HL-60 (cell line): ENCODE measurements around the gene SV2C.

Experiments
- DNase-seq, 2 experiments: peaks; one replicate each; pipeline ENCODE4 v3.0.0-alpha.2; 2010 to 2020; ENCODE audit warnings: low read depth in 1 of 2, low spot score in 1 of 2
- H3K27ac ChIP-seq: fragments of 250-450 bp; sonication (Bioruptor Pico); replicated peaks from 2 replicates; pipeline ENCODE4 v1.5.1; 2020; ENCODE audit warnings: mild to moderate bottlenecking, moderate library complexity
- H3K27me3 ChIP-seq: fragments of 250-450 bp; sonication (Bioruptor Pico); 2 replicates; pipeline ENCODE4 v1.5.1; 2021; ENCODE audit warnings: mild to moderate bottlenecking, moderate library complexity; ENCODE audit not compliant: insufficient read depth, poor library complexity, severe bottlenecking
- H3K4me3 ChIP-seq: replicated peaks from 2 replicates; pipeline ENCODE4 v1.5.1; 2011; ENCODE audit warnings: mild to moderate bottlenecking, control low read depth, low read length; ENCODE audit not compliant: insufficient read depth
- CTCF ChIP-seq: IDR thresholded peaks from one replicate; pipeline ENCODE4 v1.5.1; 2011; ENCODE audit warnings: low read length, control low read depth, inconsistent platforms; ENCODE audit not compliant: insufficient read depth
- GABPA ChIP-seq: IDR thresholded peaks from 2 replicates; pipeline ENCODE4 v1.6.1; 2012; ENCODE audit warnings: low read depth
- POLR2AphosphoS5 ChIP-seq: IDR thresholded peaks from 2 replicates; pipeline ENCODE4 v1.6.1; 2012; ENCODE audit warnings: low read depth
- REST ChIP-seq: IDR thresholded peaks from 2 replicates; pipeline ENCODE4 v1.6.1; 2012; ENCODE audit warnings: low read depth; ENCODE audit not compliant: insufficient replicate concordance
- SPI1 ChIP-seq: IDR thresholded peaks from 2 replicates; pipeline ENCODE4 v1.6.1; 2012; ENCODE audit warnings: low read depth, mild to moderate bottlenecking, borderline replicate concordance

SV2C gene

GRCh38 chr5:76363352-76364225 lies 280.4 kb downstream of the SV2C start:
- no peak overlapping the region for H3K27ac ChIP-seq
- no peak overlapping the region for H3K4me3 ChIP-seq
- TF ChIP-seq CTCF (no peak), GABPA (no peak), POLR2AphosphoS5 (no peak), REST (no peak), SPI1 (no peak)
- no peaks in the 10 kb centered on the region for H3K27me3 ChIP-seq
- no peak for DNase-seq

GRCh38 chr5:76364226-76364589 lies 281.0 kb downstream of the SV2C start:
- Histone ChIP-seq H3K27me3 (no peaks in the 10 kb centered on the region), H3K27ac (no peak overlapping the region), H3K4me3 (no peak overlapping the region)
- DNase-seq: no peak
- TF ChIP-seq CTCF (no peak), POLR2AphosphoS5 (no peak), SPI1 (no peak), GABPA (no peak), REST (no peak)

- H3K27ac ChIP-seq: no peak overlapping the region
- DNase-seq: peak in 1 of 2 experiments; percentile 13
- peak; percentile 17; the same call in 1 of the 2 replicates for TF ChIP-seq SPI1
- no peak for TF ChIP-seq REST
- no peak overlapping the region for H3K4me3 ChIP-seq
- no peaks in the 10 kb centered on the region for H3K27me3 ChIP-seq
Measured at GRCh38 chr5:76365561-76365960, 282.4 kb downstream of the SV2C start.
